Trophoblast cell (in vitro differentiated cells and primary cell): ENCODE results near the gene MAP4K4.

Experiments used
- DNase-seq, 2 donors: peaks; one replicate each; pipeline ENCODE4 v3.0.0-alpha.2; 2016
- H2AFZ ChIP-seq: 2 replicates; pipeline ENCODE4 v1.6.1; 2013; ENCODE audit warnings: low read length, moderate library complexity, mild to moderate bottlenecking; ENCODE audit not compliant: insufficient read depth, poor library complexity
- H2AK5ac ChIP-seq: 2 replicates; pipeline ENCODE4 v1.6.1; 2013; ENCODE audit warnings: mild to moderate bottlenecking, low read length
- H2BK120ac ChIP-seq: 2 replicates; pipeline ENCODE4 v1.6.1; 2013; ENCODE audit warnings: low read length, mild to moderate bottlenecking, moderate library complexity; ENCODE audit not compliant: insufficient read depth, poor library complexity
- H2BK12ac ChIP-seq: 2 replicates; pipeline ENCODE4 v1.6.1; 2013; ENCODE audit warnings: mild to moderate bottlenecking, low read length, moderate library complexity
- H2BK5ac ChIP-seq: 2 replicates; pipeline ENCODE4 v1.6.1; 2013; ENCODE audit warnings: low read length, low read depth, moderate library complexity, mild to moderate bottlenecking; ENCODE audit not compliant: poor library complexity
- H3K14ac ChIP-seq: 2 replicates; pipeline ENCODE4 v1.6.1; 2013; ENCODE audit warnings: mild to moderate bottlenecking, low read length
- H3K18ac ChIP-seq: 2 replicates; pipeline ENCODE4 v1.6.1; 2013; ENCODE audit warnings: mild to moderate bottlenecking, low read length
- H3K23ac ChIP-seq: 2 replicates; pipeline ENCODE4 v1.6.1; 2013; ENCODE audit warnings: low read length
- H3K27ac ChIP-seq: 2 replicates; pipeline ENCODE4 v1.5.1; 2013; ENCODE audit warnings: low read depth, mild to moderate bottlenecking, inconsistent platforms, low read length, moderate library complexity
- H3K27me3 ChIP-seq: 2 replicates; pipeline ENCODE4 v1.6.1; 2013; ENCODE audit warnings: inconsistent platforms, mild to moderate bottlenecking, low read length, moderate library complexity; ENCODE audit not compliant: insufficient read depth
- H3K36me3 ChIP-seq, 2 experiments: 1 replicate in 1 of 2; 2 replicates in 1 of 2; pipeline ENCODE4 v1.6.1; 2013; ENCODE audit warnings: low read length in 2 of 2, mild to moderate bottlenecking in 2 of 2, moderate library complexity in 1 of 2; ENCODE audit not compliant: insufficient read depth in 2 of 2, control insufficient read depth in 1 of 2
- H3K4ac ChIP-seq: 2 replicates; pipeline ENCODE4 v1.6.1; 2013; ENCODE audit warnings: low read depth, mild to moderate bottlenecking, low read length, moderate library complexity
- H3K4me1 ChIP-seq, 2 experiments: 1 replicate in 1 of 2; 2 replicates in 1 of 2; pipeline ENCODE4 v1.6.1; 2013; ENCODE audit warnings: low read length in 2 of 2, mild to moderate bottlenecking in 2 of 2, moderate library complexity in 1 of 2; ENCODE audit not compliant: insufficient read depth in 2 of 2, control insufficient read depth in 1 of 2
- H3K4me2 ChIP-seq: 2 replicates; pipeline ENCODE4 v1.6.1; 2013; ENCODE audit warnings: inconsistent platforms, mild to moderate bottlenecking, low read length, moderate library complexity
- H3K4me3 ChIP-seq: 2 replicates; pipeline ENCODE4 v1.5.1; 2013; ENCODE audit warnings: mild to moderate bottlenecking, low read depth, low read length, inconsistent platforms
- H3K79me1 ChIP-seq: one replicate; pipeline ENCODE4 v1.6.1; 2013; ENCODE audit warnings: low read length
- H3K79me2 ChIP-seq: 2 replicates; pipeline ENCODE4 v1.6.1; 2013; ENCODE audit warnings: low read length, mild to moderate bottlenecking; ENCODE audit not compliant: control insufficient read depth, insufficient read depth, poor library complexity
- H3K9ac ChIP-seq: 2 replicates; pipeline ENCODE4 v1.6.1; 2013; ENCODE audit warnings: mild to moderate bottlenecking, low read length
- H3K9me3 ChIP-seq: 2 replicates; pipeline ENCODE4 v1.6.1; 2013; ENCODE audit warnings: low read depth, mild to moderate bottlenecking, control low read depth, inconsistent platforms, low read length; ENCODE audit not compliant: insufficient read depth
- H4K12ac ChIP-seq: 2 replicates; pipeline ENCODE4 v1.6.1; 2013; ENCODE audit warnings: low read depth, mild to moderate bottlenecking, low read length, moderate library complexity
- H4K8ac ChIP-seq: 2 replicates; pipeline ENCODE4 v1.6.1; 2013; ENCODE audit warnings: low read depth, mild to moderate bottlenecking, low read length, moderate library complexity
- H4K91ac ChIP-seq: one replicate; pipeline ENCODE4 v1.6.1; 2013; ENCODE audit warnings: low read depth, mild to moderate bottlenecking, low read length, moderate library complexity
- WGBS: extraction: QIAGEN DNeasy Blood & Tissue Kit; methylation state at CpG from one replicate; pipeline ENCODE4 v1.1.7; 2013; ENCODE audit warnings: missing lambda C conversion rate; ENCODE audit not compliant: insufficient read length, insufficient coverage; ENCODE audit errors: extremely low coverage; 5-methylcytosine and 5-hydroxymethylcytosine counted together

The MAP4K4 gene

GRCh38 chr2:101751875-101752619 is 54.5 kb downstream of the MAP4K4 start:
- Histone ChIP-seq H4K91ac (no peak overlapping the region), H3K9ac (no peak overlapping the region), H4K8ac (no peak overlapping the region), H2BK5ac (no peak overlapping the region), H3K18ac (no peak overlapping the region), H2AFZ (no peak overlapping the region), H3K27ac (no peak overlapping the region), H2BK12ac (no peak overlapping the region), H3K23ac (no peak overlapping the region), H3K79me2 (peaks cover 10% of the 10 kb centered on the region), H3K9me3 (no peaks in the 10 kb centered on the region), H4K12ac (no peak overlapping the region), H3K4me1 (peaks cover 20 to 30% of the 10 kb centered on the region in 2 experiments), H3K4me3 (no peak overlapping the region), H3K79me1 (peaks cover 2% of the 10 kb centered on the region), H3K36me3 (no peaks in the 10 kb centered on the region), H2AK5ac (no peak overlapping the region), H3K4me2 (no peak overlapping the region), H3K14ac (no peak overlapping the region), H3K27me3 (no peaks in the 10 kb centered on the region), H3K4ac (peak overlapping the region; percentile 86), H2BK120ac (no peak overlapping the region)
- no peak for DNase-seq
- no CpG with 5 or more reads among the region's 3 CpGs for WGBS

GRCh38 chr2:101752716-101753616 is 55.5 kb downstream of the MAP4K4 start:
- H3K18ac ChIP-seq, result no peak overlapping the region
- H3K79me2 ChIP-seq, result peaks cover 10% of the 10 kb centered on the region
- DNase-seq, result peak; percentile 19 to 93
- H3K27me3 ChIP-seq, result no peaks in the 10 kb centered on the region
- peak overlapping the region; percentile 32 for H3K27ac ChIP-seq
- no peak overlapping the region for H3K23ac ChIP-seq
- no peak overlapping the region for H2BK120ac ChIP-seq
- no peak overlapping the region for H2BK5ac ChIP-seq
- H3K36me3 ChIP-seq, result no peaks in the 10 kb centered on the region
- no peak overlapping the region for H4K8ac ChIP-seq
- no peaks in the 10 kb centered on the region for H3K9me3 ChIP-seq
- peaks cover 20 to 28% of the 10 kb centered on the region in 2 experiments for H3K4me1 ChIP-seq
- H3K4me3 ChIP-seq, result no peak overlapping the region
- no peak overlapping the region for H4K12ac ChIP-seq
- peak overlapping the region; percentile 30 for H3K4ac ChIP-seq
- no peak overlapping the region for H3K9ac ChIP-seq
- WGBS, result no CpG with 5 or more reads among the region's 5 CpGs
- no peak overlapping the region for H2BK12ac ChIP-seq
- H3K4me2 ChIP-seq, result no peak overlapping the region
- H3K79me1 ChIP-seq, result peaks cover 2% of the 10 kb centered on the region
- H2AFZ ChIP-seq, result no peak overlapping the region
- no peak overlapping the region for H3K14ac ChIP-seq
- no peak overlapping the region for H2AK5ac ChIP-seq
- H4K91ac ChIP-seq, result no peak overlapping the region

- H3K14ac ChIP-seq, result no peak overlapping the region
- no peak overlapping the region for H3K18ac ChIP-seq
- no peak overlapping the region for H4K12ac ChIP-seq
- no peak overlapping the region for H2BK12ac ChIP-seq
- peaks cover 22 to 28% of the 10 kb centered on the region in 2 experiments for H3K4me1 ChIP-seq
- no peak overlapping the region for H3K4me2 ChIP-seq
- no peak overlapping the region for H2AFZ ChIP-seq
- H3K9ac ChIP-seq, result no peak overlapping the region
- WGBS, result no CpG with 5 or more reads among the region's 5 CpGs
- H3K79me2 ChIP-seq, result peaks cover 10% of the 10 kb centered on the region
- H2BK120ac ChIP-seq, result no peak overlapping the region
- no peak overlapping the region for H3K27ac ChIP-seq
- no peak overlapping the region for H2BK5ac ChIP-seq
- H2AK5ac ChIP-seq, result no peak overlapping the region
- peaks cover 2% of the 10 kb centered on the region for H3K79me1 ChIP-seq
- no peak overlapping the region for H3K4me3 ChIP-seq
- H3K9me3 ChIP-seq, result no peaks in the 10 kb centered on the region
- no peaks in the 10 kb centered on the region for H3K27me3 ChIP-seq
- no peak overlapping the region for H3K23ac ChIP-seq
- DNase-seq, result no peak
- H4K91ac ChIP-seq, result no peak overlapping the region
- H3K36me3 ChIP-seq, result no peaks in the 10 kb centered on the region
- H3K4ac ChIP-seq, result peak overlapping the region; percentile 64
- H4K8ac ChIP-seq, result no peak overlapping the region
Measured at GRCh38 chr2:101753720-101754490, 56.4 kb downstream of the MAP4K4 start.

GRCh38 chr2:101754618-101755017 is 57.1 kb downstream of the MAP4K4 start:
- WGBS, result no CpG with 5 or more reads among the region's 2 CpGs
- Histone ChIP-seq H3K18ac (no peak overlapping the region), H3K23ac (no peak overlapping the region), H2AK5ac (no peak overlapping the region), H3K9ac (no peak overlapping the region), H2BK12ac (no peak overlapping the region), H2AFZ (no peak overlapping the region), H2BK5ac (no peak overlapping the region), H3K4me3 (no peak overlapping the region), H3K27me3 (no peaks in the 10 kb centered on the region), H2BK120ac (no peak overlapping the region), H4K8ac (no peak overlapping the region), H3K27ac (no peak overlapping the region), H3K9me3 (no peaks in the 10 kb centered on the region), H3K4ac (peak overlapping the region; percentile 64), H3K4me2 (no peak overlapping the region), H4K91ac (no peak overlapping the region), H3K36me3 (no peaks in the 10 kb centered on the region), H3K14ac (no peak overlapping the region), H4K12ac (no peak overlapping the region), H3K79me2 (peaks cover 10% of the 10 kb centered on the region), H3K79me1 (peaks cover 2% of the 10 kb centered on the region), H3K4me1 (peaks cover 22 to 28% of the 10 kb centered on the region in 2 experiments)
- no peak for DNase-seq
